GM12878 (cell line): ENCODE results near the gene PEX26. TPM values are rescaled to one million over a fixed set of nuclear protein-coding genes. Genes with fewer than 3 reads are reported as not detected.
A peak's percentile ranks its signal among the peaks of the same experiment; 100 is the strongest.

Source experiments
- ASH2L ChIP-seq: fragments of 300-600, 200-600 bp; sonication (generic); IDR thresholded peaks from 2 replicates; pipeline ENCODE4 v1.6.1; 2017; ENCODE audit warnings: low read depth, mild to moderate bottlenecking, borderline replicate concordance
- BCL11A ChIP-seq: IDR thresholded peaks from 2 replicates; pipeline ENCODE4 v1.6.1; 2011; ENCODE audit warnings: low read depth, low read length
- BRCA1 ChIP-seq: IDR thresholded peaks from 2 replicates; pipeline ENCODE4 v1.6.1; 2011; ENCODE audit warnings: low read depth, low read length, improper control_type of control experiment
- FOS ChIP-seq: IDR thresholded peaks from 3 replicates; pipeline ENCODE4 v1.6.1; 2011; ENCODE audit warnings: borderline replicate concordance; ENCODE audit not compliant: insufficient read length; ENCODE audit errors: extremely low read depth
- FOXK2 ChIP-seq: fragments of 450-650 bp; IDR thresholded peaks from 2 replicates; pipeline ENCODE4 v1.6.1; 2017; ENCODE audit warnings: mild to moderate bottlenecking, moderate library complexity
- GATAD2B ChIP-seq: fragments of 450-650 bp; conservative IDR thresholded peaks from 2 replicates; pipeline ENCODE4 v1.6.1; 2017; ENCODE audit warnings: low read depth, mild to moderate bottlenecking, moderate library complexity
- HDAC2 ChIP-seq: fragments of 200-600 bp; sonication (generic); IDR thresholded peaks from 2 replicates; pipeline ENCODE4 v1.6.1; 2017
- IKZF2 ChIP-seq, 2 experiments: fragments of 450-650 bp; IDR thresholded peaks; 2 replicates each; pipeline ENCODE4 v1.6.1; 2017; ENCODE audit warnings: mild to moderate bottlenecking in 2 of 2, moderate library complexity in 2 of 2
- MEF2A ChIP-seq: IDR thresholded peaks from 2 replicates; pipeline ENCODE4 v1.6.1; 2011; ENCODE audit warnings: low read depth, mild to moderate bottlenecking, low read length, moderate library complexity; ENCODE audit not compliant: insufficient read depth
- MXI1 ChIP-seq: fragments of 150-350 bp; IDR thresholded peaks from 2 replicates; pipeline ENCODE4 v1.6.1; 2011; ENCODE audit warnings: low read depth, mild to moderate bottlenecking, inconsistent platforms, low read length, improper control_type of control experiment
- NBN ChIP-seq: fragments of 450-650 bp; IDR thresholded peaks from 2 replicates; pipeline ENCODE4 v1.6.1; 2016
- NFYB ChIP-seq: IDR thresholded peaks from 2 replicates; pipeline ENCODE4 v1.6.1; 2011; ENCODE audit warnings: low read depth, mild to moderate bottlenecking, low read length, improper control_type of control experiment, moderate library complexity; ENCODE audit not compliant: insufficient read depth
- NR2C2 ChIP-seq: IDR thresholded peaks from 2 replicates; pipeline ENCODE4 v1.6.1; 2011; ENCODE audit warnings: borderline replicate concordance, low read depth; ENCODE audit not compliant: control insufficient read depth, insufficient read length
- PML ChIP-seq: IDR thresholded peaks from 2 replicates; pipeline ENCODE4 v1.6.1; 2012; ENCODE audit warnings: low read length, inconsistent platforms
- RBBP5 ChIP-seq: fragments of 200-600 bp; sonication (generic); conservative IDR thresholded peaks from 2 replicates; pipeline ENCODE4 v1.6.1; 2016
- RELA ChIP-seq: fragments of 450-650 bp; IDR thresholded peaks from 2 replicates; pipeline ENCODE4 v1.8.0; 2014; ENCODE audit warnings: borderline replicate concordance; ENCODE audit not compliant: partially characterized antibody
- RFX5 ChIP-seq: IDR thresholded peaks from 2 replicates; pipeline ENCODE4 v1.6.1; 2011; ENCODE audit warnings: low read depth, low read length, improper control_type of control experiment
- RUNX3 ChIP-seq: IDR thresholded peaks from 2 replicates; pipeline ENCODE4 v1.6.1; 2012; ENCODE audit warnings: low read length, inconsistent platforms
- SMARCA5 ChIP-seq: fragments of 450-650 bp; IDR thresholded peaks from 2 replicates; pipeline ENCODE4 v1.6.1; 2017; ENCODE audit warnings: mild to moderate bottlenecking
- SREBF1 ChIP-seq: IDR thresholded peaks from 2 replicates; pipeline ENCODE4 v1.6.1; 2012; ENCODE audit warnings: mild to moderate bottlenecking, low read length
- SRF ChIP-seq, 2 experiments: IDR thresholded peaks; 2 replicates each; pipeline ENCODE4 v1.6.1; 2011; ENCODE audit warnings: low read depth in 2 of 2, low read length in 2 of 2, mild to moderate bottlenecking in 1 of 2, moderate library complexity in 1 of 2
- SUPT20H ChIP-seq: IDR thresholded peaks from 2 replicates; pipeline ENCODE4 v1.6.1; 2011; ENCODE audit warnings: low read depth, mild to moderate bottlenecking, low read length, moderate library complexity, borderline replicate concordance; ENCODE audit not compliant: control insufficient read depth
- ZBED1 ChIP-seq: IDR thresholded peaks from 2 replicates; pipeline ENCODE4 v1.6.1; 2016; ENCODE audit warnings: borderline replicate concordance
- ZNF622 ChIP-seq: fragments of 450-650 bp; IDR thresholded peaks from 2 replicates; pipeline ENCODE4 v1.6.1; 2017; ENCODE audit warnings: mild to moderate bottlenecking, inconsistent platforms
- polyA plus RNA-seq, 11 experiments: library from polyadenylated mRNA; depleted of rRNA in 4 of 11; unstranded in 6 of 11; stranded (reverse) in 5 of 11; fragments of >200 nt; fragmentation: Nextera tagmentation in 4 of 11; fragmentation: Illumina TruSeq in 1 of 11; extraction: Ambion mirVana in 4 of 11; extraction: Trizol in 1 of 11; gene quantifications; 1 replicate in 1 of 11; 2 replicates in 10 of 11; pipeline versions ENCODE4 v1.2.1 to v1.2.3, GENCODE V29; 2011 to 2016; ENCODE audit warnings: inconsistent platforms in 2 of 11, missing spikeins in 2 of 11, low read depth in 1 of 11
- total RNA-seq, 4 experiments: library from RNA; depleted of rRNA in 3 of 4; stranded (reverse); fragments of >200 nt in 3 of 4; fragmentation: Illumina TruSeq in 1 of 4; extraction: Trizol in 1 of 4; gene quantifications; 2 replicates each; pipeline versions ENCODE4 v1.2.1 to v1.2.3, GENCODE V29; 2013 to 2021
- TF ChIP-seq, protein P1 (sequence below): fragments of 450-650 bp; conservative IDR thresholded peaks from 2 replicates; pipeline ENCODE4 v1.6.1; 2017; ENCODE audit warnings: mild to moderate bottlenecking, moderate library complexity
- TF ChIP-seq, protein P2 (sequence below): IDR thresholded peaks from 2 replicates; pipeline ENCODE4 v1.6.1; 2012; ENCODE audit warnings: low read depth, low read length, improper control_type of control experiment
- TF ChIP-seq, protein P3 (sequence below): fragments of 450-650 bp; IDR thresholded peaks from 2 replicates; pipeline ENCODE4 v1.6.1; 2018; ENCODE audit warnings: borderline replicate concordance, mild to moderate bottlenecking; ENCODE audit not compliant: partially characterized antibody

PEX26 gene
- total and polyA plus RNA-seq, 10 of the 15 experiments (the other 5 are each of a cell fraction or from before 2014, with no cell fraction given), result 0.79 to 50.8 (median 22.4) TPM

DNA sequence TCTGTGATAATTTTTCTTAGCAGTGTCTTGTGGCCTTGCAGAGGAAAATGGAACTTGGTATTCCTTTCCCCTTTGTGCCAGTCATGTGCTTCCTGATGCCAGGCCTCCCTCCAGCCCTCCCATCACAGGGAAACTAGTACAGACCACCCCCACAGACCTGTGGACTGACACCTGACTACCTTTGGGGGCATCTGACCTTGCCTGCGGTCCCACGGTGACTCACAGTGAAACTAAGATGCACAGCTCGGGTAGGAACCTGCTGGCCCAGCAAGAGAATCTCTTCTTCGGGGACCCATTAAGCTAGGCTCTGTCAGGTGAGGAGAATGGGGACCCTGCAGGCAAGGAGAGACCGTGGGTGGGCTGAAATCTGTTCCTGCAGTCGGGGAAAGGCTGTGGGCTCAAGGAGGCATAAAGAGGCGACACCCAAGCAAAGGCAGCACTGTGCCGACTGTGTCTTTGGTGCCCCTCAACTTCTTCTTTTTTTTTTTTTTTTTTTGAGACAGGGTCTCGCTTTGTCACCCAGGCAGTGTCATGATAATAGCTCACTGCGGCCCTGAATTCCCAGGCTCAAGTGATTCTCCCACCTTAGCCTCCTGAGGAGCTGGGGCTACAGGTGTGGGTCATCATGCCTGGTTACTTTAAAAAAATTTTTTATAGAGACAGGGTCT is 20.8 kb upstream of the PEX26 start (continued):
- TF ChIP-seq, protein P1, sequence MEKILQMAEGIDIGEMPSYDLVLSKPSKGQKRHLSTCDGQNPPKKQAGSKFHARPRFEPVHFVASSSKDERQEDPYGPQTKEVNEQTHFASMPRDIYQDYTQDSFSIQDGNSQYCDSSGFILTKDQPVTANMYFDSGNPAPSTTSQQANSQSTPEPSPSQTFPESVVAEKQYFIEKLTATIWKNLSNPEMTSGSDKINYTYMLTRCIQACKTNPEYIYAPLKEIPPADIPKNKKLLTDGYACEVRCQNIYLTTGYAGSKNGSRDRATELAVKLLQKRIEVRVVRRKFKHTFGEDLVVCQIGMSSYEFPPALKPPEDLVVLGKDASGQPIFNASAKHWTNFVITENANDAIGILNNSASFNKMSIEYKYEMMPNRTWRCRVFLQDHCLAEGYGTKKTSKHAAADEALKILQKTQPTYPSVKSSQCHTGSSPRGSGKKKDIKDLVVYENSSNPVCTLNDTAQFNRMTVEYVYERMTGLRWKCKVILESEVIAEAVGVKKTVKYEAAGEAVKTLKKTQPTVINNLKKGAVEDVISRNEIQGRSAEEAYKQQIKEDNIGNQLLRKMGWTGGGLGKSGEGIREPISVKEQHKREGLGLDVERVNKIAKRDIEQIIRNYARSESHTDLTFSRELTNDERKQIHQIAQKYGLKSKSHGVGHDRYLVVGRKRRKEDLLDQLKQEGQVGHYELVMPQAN, result no peak; the same call in 1 of the 2 replicates
- TF ChIP-seq RELA (peak; percentile 13), SMARCA5 (no peak), MXI1 (0 out of 2 replicates have a peak, but pooled peaks have one; percentile 18), RBBP5 (no peak), NFYB (no peak), NR2C2 (no peak), ASH2L (no peak), SUPT20H (no peak), FOXK2 (no peak), IKZF2 (IDR thresholded peaks at IDR 0.05) (peak; percentile 86 to 87), MEF2A (0 out of 2 replicates have a peak, but pooled peaks have one; percentile 51), BCL11A (peak; percentile 87), BRCA1 (no peak), FOS (no peak), RFX5 (no peak), ZNF622 (no peak), GATAD2B (peak; percentile 67; the same call in 1 of the 2 replicates), NBN (peak; percentile 44; the same call in 1 of the 2 replicates), ZBED1 (no peak), HDAC2 (no peak), RUNX3 (peak; percentile 93), SRF (IDR thresholded peaks at IDR 0.05; ENCODE audit: low read depth in 2 of 2, low read length in 2 of 2) (0 out of 4 replicates have a peak, but pooled peaks of 1 of the 2 experiments have one; percentile 10), SREBF1 (no peak), PML (no peak)
- TF ChIP-seq, protein P2, sequence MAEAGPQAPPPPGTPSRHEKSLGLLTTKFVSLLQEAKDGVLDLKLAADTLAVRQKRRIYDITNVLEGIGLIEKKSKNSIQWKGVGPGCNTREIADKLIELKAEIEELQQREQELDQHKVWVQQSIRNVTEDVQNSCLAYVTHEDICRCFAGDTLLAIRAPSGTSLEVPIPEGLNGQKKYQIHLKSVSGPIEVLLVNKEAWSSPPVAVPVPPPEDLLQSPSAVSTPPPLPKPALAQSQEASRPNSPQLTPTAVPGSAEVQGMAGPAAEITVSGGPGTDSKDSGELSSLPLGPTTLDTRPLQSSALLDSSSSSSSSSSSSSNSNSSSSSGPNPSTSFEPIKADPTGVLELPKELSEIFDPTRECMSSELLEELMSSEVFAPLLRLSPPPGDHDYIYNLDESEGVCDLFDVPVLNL, result no peak
- TF ChIP-seq, protein P3, sequence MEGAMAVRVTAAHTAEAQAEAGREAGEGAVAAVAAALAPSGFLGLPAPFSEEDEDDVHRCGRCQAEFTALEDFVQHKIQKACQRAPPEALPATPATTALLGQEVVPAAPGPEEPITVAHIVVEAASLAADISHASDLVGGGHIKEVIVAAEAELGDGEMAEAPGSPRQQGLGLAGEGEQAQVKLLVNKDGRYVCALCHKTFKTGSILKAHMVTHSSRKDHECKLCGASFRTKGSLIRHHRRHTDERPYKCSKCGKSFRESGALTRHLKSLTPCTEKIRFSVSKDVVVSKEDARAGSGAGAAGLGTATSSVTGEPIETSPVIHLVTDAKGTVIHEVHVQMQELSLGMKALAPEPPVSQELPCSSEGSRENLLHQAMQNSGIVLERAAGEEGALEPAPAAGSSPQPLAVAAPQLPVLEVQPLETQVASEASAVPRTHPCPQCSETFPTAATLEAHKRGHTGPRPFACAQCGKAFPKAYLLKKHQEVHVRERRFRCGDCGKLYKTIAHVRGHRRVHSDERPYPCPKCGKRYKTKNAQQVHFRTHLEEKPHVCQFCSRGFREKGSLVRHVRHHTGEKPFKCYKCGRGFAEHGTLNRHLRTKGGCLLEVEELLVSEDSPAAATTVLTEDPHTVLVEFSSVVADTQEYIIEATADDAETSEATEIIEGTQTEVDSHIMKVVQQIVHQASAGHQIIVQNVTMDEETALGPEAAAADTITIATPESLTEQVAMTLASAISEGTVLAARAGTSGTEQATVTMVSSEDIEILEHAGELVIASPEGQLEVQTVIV, result no peak
